Umbilical cord (tissue), 2 donors: Measurements from ENCODE around the gene ZFP90. TPM values are rescaled to one million over a fixed set of nuclear protein-coding genes. Genes with fewer than 3 reads are reported as not detected.
A peak's percentile ranks its signal among the peaks of the same experiment; 100 is the strongest.
"Not testable (repeated sequence)": the region's sequence is repeated elsewhere in the genome, so short reads cannot be mapped to it uniquely, and the experiment has no call there.

Experiments
- DNase-seq: peaks from one replicate; pipeline ENCODE4 v3.0.0-alpha.2; 2015; ENCODE audit warnings: low spot score
- total RNA-seq: library from RNA; depleted of rRNA; stranded (reverse); fragments of >200 nt; gene quantifications from one replicate; pipeline ENCODE4 v1.2.3, GENCODE V29; 2014; ENCODE audit warnings: low replicate concordance; ENCODE audit not compliant: insufficient read depth

ZFP90 gene
- 24.6 TPM for total RNA-seq

GRCh38 chr16:68538880-68539701, at the start of gene ZFP90:
Gene ZFP90, plus strand, starts transcription at chr16:68539291. Its CDS starts 502 bp downstream, at chr16:68539793.
- peak; percentile 92 for DNase-seq

GRCh38 chr16:68490358-68490757, 48.7 kb upstream of the ZFP90 start:
- DNase-seq: no peak

- DNase-seq: no peak
Measured at GRCh38 chr16:68490829-68491575, 48.1 kb upstream of the ZFP90 start.

GRCh38 chr16:68491576-68491950, 47.5 kb upstream of the ZFP90 start:
- DNase-seq: no peak

GRCh38 chr16:68492151-68492542, 46.9 kb upstream of the ZFP90 start:
- no peak for DNase-seq

- DNase-seq: no peak
Measured at GRCh38 chr16:68492543-68493411, 46.3 kb upstream of the ZFP90 start.

- DNase-seq: no peak
Measured at GRCh38 chr16:68493412-68494070, 45.5 kb upstream of the ZFP90 start.

GRCh38 chr16:68494261-68494660, 44.8 kb upstream of the ZFP90 start:
- DNase-seq: not testable (repeated sequence)

GRCh38 chr16:68496689-68497088, 42.4 kb upstream of the ZFP90 start:
- DNase-seq: no peak

- no peak for DNase-seq
Measured at GRCh38 chr16:68499006-68499405, 40.1 kb upstream of the ZFP90 start.

- DNase-seq: no peak
Measured at GRCh38 chr16:68503334-68503733, 35.8 kb upstream of the ZFP90 start.

GRCh38 chr16:68504066-68504465, 35.0 kb upstream of the ZFP90 start:
- DNase-seq: no peak

- no peak for DNase-seq
Measured at GRCh38 chr16:68506331-68507053, 32.6 kb upstream of the ZFP90 start.

GRCh38 chr16:68508013-68508412, 31.1 kb upstream of the ZFP90 start:
- no peak for DNase-seq

GRCh38 chr16:68508641-68509240, 30.4 kb upstream of the ZFP90 start:
- DNase-seq: no peak

GRCh38 chr16:68509381-68509780, 29.7 kb upstream of the ZFP90 start:
- no peak for DNase-seq

GRCh38 chr16:68510775-68511174, 28.3 kb upstream of the ZFP90 start:
- DNase-seq: no peak

- no peak for DNase-seq
Measured at GRCh38 chr16:68512183-68512582, 26.9 kb upstream of the ZFP90 start.

GRCh38 chr16:68512742-68513141, 26.3 kb upstream of the ZFP90 start:
- no peak for DNase-seq

GRCh38 chr16:68514511-68514910, 24.6 kb upstream of the ZFP90 start:
- DNase-seq: no peak
